ENCODE measurements around the gene KCNT2. TPM values are rescaled to one million over a fixed set of nuclear protein-coding genes. Genes with fewer than 3 reads are reported as not detected.
"Not testable (repeated sequence)": the region's sequence is repeated elsewhere in the genome, so short reads cannot be mapped to it uniquely, and the experiment has no call there.

KCNT2 gene
- total RNA-seq, 3 donors from 2014 or later = 0.49 to 2.3 (median 0.60) TPM

DNA sequence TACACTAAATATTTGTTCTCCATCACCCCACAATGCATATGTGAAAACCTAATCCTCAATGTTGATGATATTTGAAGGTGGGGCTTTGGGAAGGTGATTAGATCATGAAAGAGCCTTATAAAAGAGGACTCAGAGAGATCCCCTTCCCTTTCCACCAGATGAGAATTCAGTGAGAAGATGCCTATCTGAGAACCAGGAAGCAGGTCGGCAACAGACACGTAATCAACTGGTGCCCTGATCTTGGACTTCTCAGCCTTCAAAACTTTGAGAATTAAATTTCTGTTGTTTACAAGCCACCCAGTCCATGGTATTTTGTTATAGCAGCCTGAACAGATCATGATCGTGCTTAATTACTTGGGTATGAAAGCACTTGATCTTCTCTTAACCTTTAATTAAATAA is 329.4 kb downstream of the KCNT2 start:
- intact Hi-C loops (cut with DNase I, micrococcal nuclease) = no loop called here
- TF ChIP-seq, protein P1, sequence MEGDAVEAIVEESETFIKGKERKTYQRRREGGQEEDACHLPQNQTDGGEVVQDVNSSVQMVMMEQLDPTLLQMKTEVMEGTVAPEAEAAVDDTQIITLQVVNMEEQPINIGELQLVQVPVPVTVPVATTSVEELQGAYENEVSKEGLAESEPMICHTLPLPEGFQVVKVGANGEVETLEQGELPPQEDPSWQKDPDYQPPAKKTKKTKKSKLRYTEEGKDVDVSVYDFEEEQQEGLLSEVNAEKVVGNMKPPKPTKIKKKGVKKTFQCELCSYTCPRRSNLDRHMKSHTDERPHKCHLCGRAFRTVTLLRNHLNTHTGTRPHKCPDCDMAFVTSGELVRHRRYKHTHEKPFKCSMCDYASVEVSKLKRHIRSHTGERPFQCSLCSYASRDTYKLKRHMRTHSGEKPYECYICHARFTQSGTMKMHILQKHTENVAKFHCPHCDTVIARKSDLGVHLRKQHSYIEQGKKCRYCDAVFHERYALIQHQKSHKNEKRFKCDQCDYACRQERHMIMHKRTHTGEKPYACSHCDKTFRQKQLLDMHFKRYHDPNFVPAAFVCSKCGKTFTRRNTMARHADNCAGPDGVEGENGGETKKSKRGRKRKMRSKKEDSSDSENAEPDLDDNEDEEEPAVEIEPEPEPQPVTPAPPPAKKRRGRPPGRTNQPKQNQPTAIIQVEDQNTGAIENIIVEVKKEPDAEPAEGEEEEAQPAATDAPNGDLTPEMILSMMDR (IDR thresholded peaks at IDR 0.05) = no peak
- Histone ChIP-seq H3K9me3 (no peaks in the 10 kb centered on the region), H3K4me1 (ENCODE audit: low read depth) (no peaks in the 10 kb centered on the region), H3K36me3 (ENCODE audit: low read depth) (no peaks in the 10 kb centered on the region), H3K4me3 (no peak overlapping the region)
- ATAC-seq (no peak), DNase-seq (no peak)

DNA sequence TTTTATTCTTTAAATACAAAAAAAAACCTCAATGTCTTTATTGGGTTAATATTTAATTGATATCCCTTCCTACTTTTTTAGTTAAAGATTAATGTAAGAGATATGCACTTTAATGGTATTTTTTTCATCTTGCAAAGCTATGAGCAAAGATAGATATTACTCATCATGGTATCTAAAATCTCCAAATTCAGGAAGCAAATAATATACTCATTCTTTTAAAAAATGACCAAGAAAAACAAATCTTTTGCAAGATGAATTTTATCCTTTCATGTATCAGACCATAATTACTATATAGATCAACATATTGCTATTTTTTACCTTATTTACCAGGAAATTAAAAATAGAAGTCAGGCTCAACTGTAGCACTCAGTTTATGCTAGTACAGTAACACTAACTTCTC is 330.4 kb downstream of the KCNT2 start:
- TF ChIP-seq, protein P1 (IDR thresholded peaks at IDR 0.05) = no peak
- intact Hi-C loops (cut with DNase I, micrococcal nuclease) = no loop called here
- ATAC-seq (no peak), DNase-seq (no peak)
- H3K36me3 ChIP-seq (ENCODE audit: low read depth) = no peaks in the 10 kb centered on the region
- no peaks in the 10 kb centered on the region for H3K4me1 ChIP-seq (ENCODE audit: low read depth)
- H3K9me3 ChIP-seq = no peaks in the 10 kb centered on the region
- no peak overlapping the region for H3K4me3 ChIP-seq

DNA sequence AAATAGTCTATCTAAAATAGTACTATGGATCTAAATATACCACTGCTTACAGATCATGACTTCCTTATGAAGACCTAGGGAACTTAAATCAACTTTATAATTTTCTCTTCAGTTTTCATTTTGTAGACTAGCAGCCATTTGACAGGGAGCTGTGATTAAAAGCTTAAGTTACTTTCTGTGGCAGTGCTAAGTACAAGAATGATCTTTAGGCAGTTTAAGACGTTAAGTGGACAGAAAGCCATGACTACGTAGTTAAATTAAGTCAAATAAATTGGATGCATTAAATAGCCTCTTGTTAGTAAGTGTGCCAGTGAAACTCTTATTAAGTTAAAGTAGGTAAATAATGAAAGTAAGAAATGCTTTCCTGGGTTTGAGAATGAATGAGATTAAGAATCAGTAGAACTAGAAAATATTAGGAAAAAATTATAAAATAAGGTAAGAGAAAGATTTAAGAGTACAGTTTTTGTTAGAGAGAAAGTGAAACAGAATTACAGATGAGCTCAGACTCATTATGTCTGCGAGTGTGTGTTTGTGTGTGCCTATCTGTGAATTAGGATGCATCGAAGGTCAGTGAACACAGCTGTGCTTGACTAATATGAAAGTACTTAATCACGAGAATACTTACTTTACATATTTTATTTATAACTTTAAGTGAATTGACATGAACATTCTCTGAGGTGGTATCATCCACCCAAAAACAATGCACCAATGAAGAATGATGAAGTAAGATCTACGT is 336.9 kb downstream of the KCNT2 start:
- TF ChIP-seq, protein P1 (IDR thresholded peaks at IDR 0.05) = no peak
- Histone ChIP-seq H3K4me3 (no peak overlapping the region), H3K4me1 (ENCODE audit: low read depth) (no peaks in the 10 kb centered on the region), H3K9me3 (no peaks in the 10 kb centered on the region), H3K36me3 (ENCODE audit: low read depth) (no peaks in the 10 kb centered on the region)
- ATAC-seq (no peak), DNase-seq (no peak)
- intact Hi-C loops (cut with DNase I, micrococcal nuclease) = no loop called here

DNA sequence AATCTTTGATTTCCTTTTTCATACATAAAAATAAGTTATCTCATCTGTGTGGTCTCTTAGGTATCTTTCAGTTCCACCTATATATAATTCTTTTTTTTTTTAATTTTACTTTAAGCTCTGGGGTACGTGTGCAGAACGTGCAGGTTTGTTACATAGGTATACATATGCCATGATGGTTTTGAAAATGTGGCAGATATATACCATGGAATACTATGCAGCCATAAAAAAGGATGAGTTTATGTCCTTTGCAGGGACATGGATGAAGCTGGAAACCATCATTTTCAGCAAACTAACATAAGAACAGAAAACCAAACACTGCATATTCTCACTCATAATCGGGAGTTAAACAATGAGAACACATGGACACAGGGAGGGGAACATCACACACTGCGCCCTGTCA is 345.2 kb downstream of the KCNT2 start:
- DNase-seq; H3K4me3 ChIP-seq; intact Hi-C loops (cut with DNase I, micrococcal nuclease); H3K4me1 ChIP-seq (ENCODE audit: low read depth); H3K36me3 ChIP-seq (ENCODE audit: low read depth); H3K9me3 ChIP-seq; ATAC-seq: not testable (repeated sequence)

DNA sequence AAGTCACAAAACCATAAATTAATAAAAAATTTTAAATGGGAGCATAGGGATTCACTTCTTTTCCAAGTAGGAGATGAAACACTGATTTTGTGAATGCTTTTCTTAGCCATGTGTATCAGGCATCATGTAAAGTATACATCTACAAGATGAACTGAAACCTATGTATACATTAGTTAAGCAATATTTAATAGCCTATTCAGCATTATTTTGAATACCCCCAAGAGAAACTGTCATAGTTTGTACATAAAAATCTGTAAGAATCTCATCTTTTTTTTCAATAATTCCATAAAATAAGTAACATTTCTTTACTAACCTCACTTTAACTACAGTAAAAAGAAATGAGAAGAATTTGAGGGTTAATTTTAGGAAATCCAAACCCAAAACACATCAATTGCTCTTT is 348.0 kb downstream of the KCNT2 start:
- intact Hi-C loops (cut with DNase I, micrococcal nuclease) = no loop called here
- no peak overlapping the region for H3K4me3 ChIP-seq
- no peaks in the 10 kb centered on the region for H3K4me1 ChIP-seq (ENCODE audit: low read depth)
- no peaks in the 10 kb centered on the region for H3K36me3 ChIP-seq (ENCODE audit: low read depth)
- TF ChIP-seq, protein P1 (IDR thresholded peaks at IDR 0.05) = no peak
- H3K9me3 ChIP-seq = no peaks in the 10 kb centered on the region
- DNase-seq (no peak), ATAC-seq (no peak)

DNA sequence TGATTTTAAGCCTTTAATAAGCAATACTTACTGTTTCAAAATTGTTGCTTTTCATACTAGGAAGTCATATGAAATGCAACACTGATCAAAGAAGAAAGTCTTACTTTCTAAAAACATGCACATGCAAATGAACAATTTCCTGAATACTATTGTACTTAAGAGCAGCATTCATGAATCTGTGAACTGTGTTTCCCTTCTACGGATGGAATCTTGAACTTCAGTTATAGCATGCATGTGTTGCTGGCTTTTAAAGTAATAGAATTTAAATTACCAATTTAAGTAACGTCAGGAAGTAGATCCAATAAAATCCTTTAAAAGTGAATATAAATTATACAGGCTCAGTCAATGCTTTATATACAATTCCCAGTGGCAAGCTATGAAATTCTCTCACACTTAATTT is 348.9 kb downstream of the KCNT2 start:
- intact Hi-C loops (cut with DNase I, micrococcal nuclease) = no loop called here
- Histone ChIP-seq H3K4me1 (ENCODE audit: low read depth) (no peaks in the 10 kb centered on the region), H3K9me3 (no peaks in the 10 kb centered on the region), H3K4me3 (no peak overlapping the region), H3K36me3 (ENCODE audit: low read depth) (no peaks in the 10 kb centered on the region)
- DNase-seq = no peak
- ATAC-seq = no peak
- TF ChIP-seq, protein P1 (IDR thresholded peaks at IDR 0.05) = no peak

All from mucosa of descending colon (tissue), 3 donors.